WTC11 (cell line): ENCODE results near the gene EPB41. TPM values are rescaled to one million over a fixed set of nuclear protein-coding genes. Genes with fewer than 3 reads are reported as not detected.

Source experiments
- ATAC-seq: fragments of 200-7000 bp; cut with Tn5 transposase; 2 replicates; pipeline ENCODE4 v1.10.0; 2021; ENCODE audit warnings: mild to moderate bottlenecking, moderate library complexity
- CTCF ChIA-PET: fragments of 300-600 bp; sonication (Branson Sonifier 250); formaldehyde crosslinking; loops from one replicate; lab custom pipeline; 2021; ENCODE audit warnings: antibody characterized with exemption; lab: Charles Lee
- POLR2A ChIA-PET: fragments of 350-600 bp; sonication (Branson Sonifier 250); formaldehyde crosslinking; loops from one replicate; lab custom pipeline; 2021; ENCODE audit warnings: antibody characterized with exemption; lab: Charles Lee
- DNase-seq: peaks from one replicate; pipeline ENCODE4 v3.0.0; 2021; ENCODE audit warnings: low spot score
- H3K27ac Mint-ChIP-seq: 2 replicates; pipeline ENCODE4 v1.8.0; 2021; ENCODE audit warnings: mixed read lengths
- H3K27me3 Mint-ChIP-seq: 2 replicates; pipeline ENCODE4 v1.8.0; 2021; ENCODE audit warnings: low read depth, mild to moderate bottlenecking, moderate library complexity, mixed read lengths
- H3K36me3 Mint-ChIP-seq: 2 replicates; pipeline ENCODE4 v1.8.0; 2021; ENCODE audit warnings: mixed read lengths
- H3K4me1 Mint-ChIP-seq: 2 replicates; pipeline ENCODE4 v1.8.0; 2022; ENCODE audit warnings: mixed read lengths
- H3K4me3 Mint-ChIP-seq: 2 replicates; pipeline ENCODE4 v1.8.0; 2021; ENCODE audit warnings: mild to moderate bottlenecking, moderate library complexity, mixed read lengths
- H3K9me3 Mint-ChIP-seq: 2 replicates; pipeline ENCODE4 v1.8.0; 2021; ENCODE audit warnings: mixed read lengths
- EMX1 ChIP-seq: fragments of 250-450 bp; sonication (Bioruptor Pico); IDR thresholded peaks from 2 replicates; pipeline ENCODE4 v1.8.0; 2021; ENCODE audit warnings: mild to moderate bottlenecking
- FOXJ3 ChIP-seq: sonication (generic); formaldehyde crosslinking; IDR thresholded peaks from 2 replicates; pipeline ENCODE4 v1.9.0; 2021; ENCODE audit warnings: missing genetic modification reagents, mild to moderate bottlenecking, borderline replicate concordance
- HMGA2 ChIP-seq: fragments of 250-450 bp; sonication (Bioruptor Pico); IDR thresholded peaks from 2 replicates; pipeline ENCODE4 v1.4.0; 2021; ENCODE audit warnings: mild to moderate bottlenecking, moderate library complexity
- JUN ChIP-seq: sonication (generic); formaldehyde crosslinking; IDR thresholded peaks from 2 replicates; pipeline ENCODE4 v1.8.0; 2023; ENCODE audit warnings: mild to moderate bottlenecking, missing genetic modification reagents
- NFYB ChIP-seq: sonication (generic); formaldehyde crosslinking; conservative IDR thresholded peaks from 2 replicates; pipeline ENCODE4 v1.8.0; 2022; ENCODE audit warnings: low read depth, missing genetic modification reagents
- OVOL2 ChIP-seq: fragments of 250-450 bp; sonication (Bioruptor Pico); IDR thresholded peaks from 2 replicates; pipeline ENCODE4 v1.9.0; 2021; ENCODE audit warnings: mild to moderate bottlenecking, borderline replicate concordance
- PRRX2 ChIP-seq: fragments of 250-450 bp; sonication (Bioruptor Pico); IDR thresholded peaks from 2 replicates; pipeline ENCODE4 v1.8.0; 2021; ENCODE audit warnings: mild to moderate bottlenecking
- RORB ChIP-seq: fragments of 250-450 bp; sonication (Bioruptor Pico); IDR thresholded peaks from 2 replicates; pipeline ENCODE4 v1.9.0; 2021; ENCODE audit warnings: mild to moderate bottlenecking
- TP53 ChIP-seq: sonication (generic); formaldehyde crosslinking; IDR thresholded peaks from 2 replicates; pipeline ENCODE4 v1.8.1; 2023; ENCODE audit warnings: mild to moderate bottlenecking, missing genetic modification reagents
- ZNF121 ChIP-seq: sonication (generic); formaldehyde crosslinking; IDR thresholded peaks from 2 replicates; pipeline ENCODE4 v1.8.0; 2023; ENCODE audit warnings: missing genetic modification reagents
- total RNA-seq: library from RNA; stranded (reverse); gene quantifications from 3 replicates; pipeline ENCODE4 v1.2.3, GENCODE V29; 2021
- TF ChIP-seq, protein P1 (sequence below): fragments of 200-600 bp; IDR thresholded peaks from 2 replicates; pipeline ENCODE4 v1.8.0; 2022; ENCODE audit warnings: antibody characterized with exemption
- TF ChIP-seq, protein P2 (sequence below): fragments of 250-450 bp; sonication (Bioruptor Pico); IDR thresholded peaks from 2 replicates; pipeline ENCODE4 v1.9.0; 2021; ENCODE audit warnings: moderate library complexity, mild to moderate bottlenecking, inconsistent platforms, borderline replicate concordance
- TF ChIP-seq, protein P3 (sequence below): sonication (generic); formaldehyde crosslinking; IDR thresholded peaks from 2 replicates; pipeline ENCODE4 v1.8.0; 2023; ENCODE audit warnings: missing genetic modification reagents, mild to moderate bottlenecking, borderline replicate concordance
- TF ChIP-seq, protein P4 (sequence below): sonication (generic); formaldehyde crosslinking; conservative IDR thresholded peaks from 2 replicates; pipeline ENCODE4 v1.8.1; 2022; ENCODE audit warnings: mild to moderate bottlenecking, missing genetic modification reagents
- TF ChIP-seq, protein P5 (sequence below): sonication (generic); formaldehyde crosslinking; IDR thresholded peaks from 2 replicates; pipeline ENCODE4 v1.8.0; 2022; ENCODE audit warnings: mild to moderate bottlenecking, missing genetic modification reagents

Gene EPB41
- total RNA-seq, 1 experiment from 2014 or later, result 85.0 TPM

DNA sequence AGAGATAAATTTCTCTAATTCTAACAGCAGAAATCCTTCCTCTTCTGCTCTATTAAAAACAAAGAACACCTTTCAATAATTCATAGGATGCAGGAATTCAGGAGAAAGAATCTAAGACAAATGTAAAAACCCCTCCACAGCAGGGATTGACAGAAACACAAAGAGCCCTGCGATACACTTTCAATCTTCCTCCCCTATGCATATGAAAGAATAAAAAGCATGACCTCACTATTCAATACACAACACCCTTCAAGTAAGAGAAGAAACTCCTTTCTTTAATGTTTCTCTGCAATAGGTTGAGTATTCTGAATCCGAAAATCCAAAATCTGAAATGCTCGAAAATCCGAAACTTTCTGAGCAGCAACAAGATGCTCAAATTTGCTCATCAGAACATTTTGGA lies 250.2 kb downstream of the EPB41 start:
- DNase-seq (no peak), ATAC-seq (peak; percentile 55)
- ChIA-PET POLR2A (no interaction called here), CTCF (interaction anchor here (0.6 to 2.5 kb wide), 2 partner anchors 33 to 280 kb away, joined by 3 to 15 read pairs; no protein-coding TSS in a partner anchor)
- Mint-ChIP-seq H3K27ac (peak overlapping the region; percentile 96), H3K27me3 (no peaks in the 10 kb centered on the region), H3K4me3 (peak overlapping the region; percentile 62), H3K36me3 (peaks cover 19% of the 10 kb centered on the region), H3K9me3 (no peaks in the 10 kb centered on the region), H3K4me1 (peaks cover 81% of the 10 kb centered on the region)
- TF ChIP-seq, protein P1, sequence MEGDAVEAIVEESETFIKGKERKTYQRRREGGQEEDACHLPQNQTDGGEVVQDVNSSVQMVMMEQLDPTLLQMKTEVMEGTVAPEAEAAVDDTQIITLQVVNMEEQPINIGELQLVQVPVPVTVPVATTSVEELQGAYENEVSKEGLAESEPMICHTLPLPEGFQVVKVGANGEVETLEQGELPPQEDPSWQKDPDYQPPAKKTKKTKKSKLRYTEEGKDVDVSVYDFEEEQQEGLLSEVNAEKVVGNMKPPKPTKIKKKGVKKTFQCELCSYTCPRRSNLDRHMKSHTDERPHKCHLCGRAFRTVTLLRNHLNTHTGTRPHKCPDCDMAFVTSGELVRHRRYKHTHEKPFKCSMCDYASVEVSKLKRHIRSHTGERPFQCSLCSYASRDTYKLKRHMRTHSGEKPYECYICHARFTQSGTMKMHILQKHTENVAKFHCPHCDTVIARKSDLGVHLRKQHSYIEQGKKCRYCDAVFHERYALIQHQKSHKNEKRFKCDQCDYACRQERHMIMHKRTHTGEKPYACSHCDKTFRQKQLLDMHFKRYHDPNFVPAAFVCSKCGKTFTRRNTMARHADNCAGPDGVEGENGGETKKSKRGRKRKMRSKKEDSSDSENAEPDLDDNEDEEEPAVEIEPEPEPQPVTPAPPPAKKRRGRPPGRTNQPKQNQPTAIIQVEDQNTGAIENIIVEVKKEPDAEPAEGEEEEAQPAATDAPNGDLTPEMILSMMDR, result no peak
- TF ChIP-seq NFYB (CRISPR knock-in tag) (no peak), JUN (CRISPR knock-in tag) (0 out of 2 replicates have a peak, but pooled peaks have one; percentile 35)
- TF ChIP-seq, protein P2, sequence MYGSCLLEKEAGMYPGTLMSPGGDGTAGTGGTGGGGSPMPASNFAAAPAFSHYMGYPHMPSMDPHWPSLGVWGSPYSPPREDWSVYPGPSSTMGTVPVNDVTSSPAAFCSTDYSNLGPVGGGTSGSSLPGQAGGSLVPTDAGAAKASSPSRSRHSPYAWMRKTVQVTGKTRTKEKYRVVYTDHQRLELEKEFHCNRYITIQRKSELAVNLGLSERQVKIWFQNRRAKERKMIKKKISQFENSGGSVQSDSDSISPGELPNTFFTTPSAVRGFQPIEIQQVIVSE, result no peak

DNA sequence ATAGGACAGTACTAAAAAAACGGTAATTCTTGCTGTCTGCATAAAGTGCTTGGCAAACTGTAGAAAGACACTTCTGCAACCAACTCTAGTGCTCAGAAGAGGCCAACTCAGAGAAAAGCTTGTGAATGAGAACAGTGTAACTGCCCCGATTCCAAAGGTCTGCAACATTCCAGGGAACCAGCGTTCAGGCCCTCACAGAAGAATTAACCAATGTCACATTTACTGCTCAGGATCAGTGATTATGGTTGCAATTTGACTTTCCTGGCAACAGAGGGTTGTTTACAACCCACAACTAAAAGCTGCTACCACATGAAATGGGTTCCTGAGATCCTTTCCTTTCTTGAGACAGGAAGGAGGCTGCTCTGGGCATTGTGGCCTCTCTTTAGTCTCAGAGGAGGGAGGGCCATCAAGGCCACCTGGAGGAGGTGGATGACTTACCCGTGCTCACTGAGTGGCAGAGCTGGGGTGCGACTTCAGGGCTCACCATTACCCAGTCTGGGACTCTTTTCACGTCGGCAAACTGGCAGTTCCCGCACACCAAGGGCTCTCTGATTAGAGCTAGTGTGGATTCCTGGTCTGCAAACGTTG lies 252.0 kb downstream of the EPB41 start:
- Mint-ChIP-seq H3K4me1 (peaks cover 88% of the 10 kb centered on the region), H3K9me3 (no peaks in the 10 kb centered on the region), H3K4me3 (no peak overlapping the region), H3K36me3 (peaks cover 14% of the 10 kb centered on the region; the same call in 1 of the 2 replicates), H3K27me3 (no peaks in the 10 kb centered on the region), H3K27ac (peak overlapping the region; percentile 96)
- ChIA-PET CTCF (interaction anchor here (0.6 to 2.8 kb wide), 7 partner anchors 15 to 292 kb away, joined by 3 to 15 read pairs (median 6); partner anchors contain the start of gene SRSF4), POLR2A (interaction anchor here (1.4 kb wide), 1 partner anchor 42 kb away, joined by 5 read pairs; the partner anchor contains the start of gene TMEM200B)
- TF ChIP-seq FOXJ3 (no peak), HMGA2 (CRISPR knock-in tag) (no peak), OVOL2 (CRISPR knock-in tag) (no peak), ZNF121 (no peak), PRRX2 (CRISPR knock-in tag) (no peak), RORB (CRISPR knock-in tag) (no peak)
- TF ChIP-seq, protein P3, sequence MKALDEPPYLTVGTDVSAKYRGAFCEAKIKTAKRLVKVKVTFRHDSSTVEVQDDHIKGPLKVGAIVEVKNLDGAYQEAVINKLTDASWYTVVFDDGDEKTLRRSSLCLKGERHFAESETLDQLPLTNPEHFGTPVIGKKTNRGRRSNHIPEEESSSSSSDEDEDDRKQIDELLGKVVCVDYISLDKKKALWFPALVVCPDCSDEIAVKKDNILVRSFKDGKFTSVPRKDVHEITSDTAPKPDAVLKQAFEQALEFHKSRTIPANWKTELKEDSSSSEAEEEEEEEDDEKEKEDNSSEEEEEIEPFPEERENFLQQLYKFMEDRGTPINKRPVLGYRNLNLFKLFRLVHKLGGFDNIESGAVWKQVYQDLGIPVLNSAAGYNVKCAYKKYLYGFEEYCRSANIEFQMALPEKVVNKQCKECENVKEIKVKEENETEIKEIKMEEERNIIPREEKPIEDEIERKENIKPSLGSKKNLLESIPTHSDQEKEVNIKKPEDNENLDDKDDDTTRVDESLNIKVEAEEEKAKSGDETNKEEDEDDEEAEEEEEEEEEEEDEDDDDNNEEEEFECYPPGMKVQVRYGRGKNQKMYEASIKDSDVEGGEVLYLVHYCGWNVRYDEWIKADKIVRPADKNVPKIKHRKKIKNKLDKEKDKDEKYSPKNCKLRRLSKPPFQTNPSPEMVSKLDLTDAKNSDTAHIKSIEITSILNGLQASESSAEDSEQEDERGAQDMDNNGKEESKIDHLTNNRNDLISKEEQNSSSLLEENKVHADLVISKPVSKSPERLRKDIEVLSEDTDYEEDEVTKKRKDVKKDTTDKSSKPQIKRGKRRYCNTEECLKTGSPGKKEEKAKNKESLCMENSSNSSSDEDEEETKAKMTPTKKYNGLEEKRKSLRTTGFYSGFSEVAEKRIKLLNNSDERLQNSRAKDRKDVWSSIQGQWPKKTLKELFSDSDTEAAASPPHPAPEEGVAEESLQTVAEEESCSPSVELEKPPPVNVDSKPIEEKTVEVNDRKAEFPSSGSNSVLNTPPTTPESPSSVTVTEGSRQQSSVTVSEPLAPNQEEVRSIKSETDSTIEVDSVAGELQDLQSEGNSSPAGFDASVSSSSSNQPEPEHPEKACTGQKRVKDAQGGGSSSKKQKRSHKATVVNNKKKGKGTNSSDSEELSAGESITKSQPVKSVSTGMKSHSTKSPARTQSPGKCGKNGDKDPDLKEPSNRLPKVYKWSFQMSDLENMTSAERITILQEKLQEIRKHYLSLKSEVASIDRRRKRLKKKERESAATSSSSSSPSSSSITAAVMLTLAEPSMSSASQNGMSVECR (CRISPR knock-in tag), result no peak
- TF ChIP-seq, protein P4, sequence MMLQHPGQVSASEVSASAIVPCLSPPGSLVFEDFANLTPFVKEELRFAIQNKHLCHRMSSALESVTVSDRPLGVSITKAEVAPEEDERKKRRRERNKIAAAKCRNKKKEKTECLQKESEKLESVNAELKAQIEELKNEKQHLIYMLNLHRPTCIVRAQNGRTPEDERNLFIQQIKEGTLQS (CRISPR knock-in tag), result no peak
- TF ChIP-seq, protein P5, sequence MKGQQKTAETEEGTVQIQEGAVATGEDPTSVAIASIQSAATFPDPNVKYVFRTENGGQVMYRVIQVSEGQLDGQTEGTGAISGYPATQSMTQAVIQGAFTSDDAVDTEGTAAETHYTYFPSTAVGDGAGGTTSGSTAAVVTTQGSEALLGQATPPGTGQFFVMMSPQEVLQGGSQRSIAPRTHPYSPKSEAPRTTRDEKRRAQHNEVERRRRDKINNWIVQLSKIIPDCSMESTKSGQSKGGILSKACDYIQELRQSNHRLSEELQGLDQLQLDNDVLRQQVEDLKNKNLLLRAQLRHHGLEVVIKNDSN (CRISPR knock-in tag), result no peak
- ATAC-seq, result peak; percentile 18; the same call in 1 of the 2 replicates
- DNase-seq, result no peak

DNA sequence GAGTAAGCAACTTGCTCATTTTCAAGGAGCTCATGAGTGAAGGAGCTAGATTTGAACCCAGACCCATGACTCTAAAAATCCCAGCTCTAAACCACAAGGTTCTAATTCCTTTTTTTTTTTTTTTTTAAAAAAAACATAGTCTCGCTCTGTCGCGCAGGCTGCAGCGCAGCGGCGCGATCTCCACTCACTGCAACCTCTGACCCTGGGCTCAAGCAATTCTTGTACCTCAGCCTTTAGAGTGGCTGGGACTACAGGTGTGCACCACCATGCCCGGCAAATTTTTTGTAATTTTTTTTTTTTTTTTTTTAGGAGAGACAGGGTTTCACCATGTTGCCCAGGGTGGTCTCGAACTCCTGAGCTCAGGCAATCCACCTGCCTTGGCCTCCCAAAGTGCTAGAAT lies 253.5 kb downstream of the EPB41 start:
- ATAC-seq, result no peak
- no peak overlapping the region for H3K27ac Mint-ChIP-seq
- H3K4me1 Mint-ChIP-seq, result peaks cover 88% of the 10 kb centered on the region
- POLR2A ChIA-PET, result interaction anchor here (0.6 to 1.4 kb wide), 4 partner anchors 14 to 45 kb away, joined by 3 to 8 read pairs (median 4); partner anchors contain the start of genes SRSF4 and TMEM200B
- H3K36me3 Mint-ChIP-seq, result peaks cover 18% of the 10 kb centered on the region
- CTCF ChIA-PET, result interaction anchor here (1.0 to 2.8 kb wide), 3 partner anchors 14 to 276 kb away, joined by 3 to 15 read pairs (median 7); partner anchors contain the start of gene SRSF4
- no peaks in the 10 kb centered on the region for H3K9me3 Mint-ChIP-seq
- no peak overlapping the region for H3K4me3 Mint-ChIP-seq
- no peak for DNase-seq
- no peak for TF ChIP-seq TP53 (CRISPR knock-in tag)
- TF ChIP-seq, protein P4 (CRISPR knock-in tag), result no peak
- no peak for TF ChIP-seq EMX1 (CRISPR knock-in tag)
- no peak for TF ChIP-seq RORB (CRISPR knock-in tag)
- no peak for TF ChIP-seq NFYB (CRISPR knock-in tag)
- no peaks in the 10 kb centered on the region for H3K27me3 Mint-ChIP-seq
